Pancreas (tissue), 10 donors: Measurements from ENCODE around the gene TRPV5. TPM values are rescaled to one million over a fixed set of nuclear protein-coding genes. Genes with fewer than 3 reads are reported as not detected.

Source experiments
- ATAC-seq, 4 donors: fragments of 200-7000 bp; cut with Tn5 transposase; one replicate each; pipeline versions ENCODE4 v1.8.0 to v1.9.1; 2020; ENCODE audit warnings: mild to moderate bottlenecking in 4 of 4, moderate library complexity in 4 of 4
- DNase-seq, 6 donors: peaks; one replicate each; pipeline ENCODE4 v3.0.0-alpha.2; 2020
- FAIRE-seq: peaks from 2 replicates; lab custom pipeline; 2012; peaks lifted over from hg19 to GRCh38; lab: Jason Lieb, UNC
- H3K27ac ChIP-seq, 4 donors: fragments of 200-600 bp; sonication (generic); 1 replicate in 3 of 4; 2 replicates in 1 of 4; pipeline versions ENCODE4 v1.5.0 to v1.8.0; 2020
- H3K27me3 ChIP-seq, 4 donors: fragments of 200-600 bp; one replicate each; pipeline ENCODE4 v1.8.0; 2021
- H3K36me3 ChIP-seq, 3 donors: fragments of 200-600 bp; sonication (generic) in 1 of 3; one replicate each; pipeline versions ENCODE4 v1.5.0 to v1.8.0; 2020 to 2021
- H3K4me1 ChIP-seq, 3 donors: fragments of 200-600 bp; one replicate each; pipeline ENCODE4 v1.8.0; 2021
- H3K4me3 ChIP-seq, 4 donors: fragments of 200-600 bp; sonication (generic) in 2 of 4; one replicate each; pipeline versions ENCODE4 v1.5.0 to v1.8.0; 2020 to 2021
- H3K9me3 ChIP-seq, 4 donors: fragments of 200-600 bp; one replicate each; pipeline ENCODE4 v1.8.0; 2021
- CTCF ChIP-seq, 4 donors: fragments of 200-600 bp; sonication (generic) in 3 of 4; IDR thresholded peaks; one replicate each; pipeline versions ENCODE4 v1.5.0 to v1.8.0; 2021; ENCODE audit warnings: antibody characterized with exemption in 4 of 4
- WGBS, 2 donors: extraction: QIAGEN DNeasy Blood & Tissue Kit; methylation state at CpG; one replicate each; pipeline ENCODE4 v1.1.7; 2013; 5-methylcytosine and 5-hydroxymethylcytosine counted together
- intact Hi-C, 3 donors: fragments of 100-400 bp; cut with DNase I; formaldehyde crosslinking; loops; one replicate each; pipeline versions ENCODE4 v1.11.1 to v1.14.2; 2022
- polyA plus RNA-seq, 2 donors: library from polyadenylated mRNA; stranded (reverse); fragments of 200-250 nt; gene quantifications; one replicate each; pipeline ENCODE4 v1.2.3, GENCODE V29; 2013
- total RNA-seq, 6 donors: library from RNA; stranded (reverse); fragmentation: NEBNext Ultra II Directional in 4 of 6; extraction: Animal tissue kit (Norgen Biotek cat#: 25700) in 4 of 6; gene quantifications; one replicate each; pipeline versions ENCODE4 v1.2.1 to v1.2.4, GENCODE V29; 2021 to 2023
- donor health status: healthy with polysubstance abuse.
- donor health status: DM: no; HTN: no; CAD: no; lungs with moderate emphysema.
- donor health status: DM: no; HTN: no; CAD: no.
- donor health status: control.
- donor health status: control.
- donor health status: Bipolar disorder and iron deficiency.
- donor health status: DM: yes; HTN: yes; CAD: no.
- donor health status: DM: no; HTN: no; CAD: no.
- donor health status: DM: no; HTN: no; CAD: no.
- donor health status: DM: yes; HTN: yes; CAD: no.

TRPV5 gene
- total and polyA plus RNA-seq, 8 donors, result 0.06 to 0.08 TPM; not detected in 6

DNA sequence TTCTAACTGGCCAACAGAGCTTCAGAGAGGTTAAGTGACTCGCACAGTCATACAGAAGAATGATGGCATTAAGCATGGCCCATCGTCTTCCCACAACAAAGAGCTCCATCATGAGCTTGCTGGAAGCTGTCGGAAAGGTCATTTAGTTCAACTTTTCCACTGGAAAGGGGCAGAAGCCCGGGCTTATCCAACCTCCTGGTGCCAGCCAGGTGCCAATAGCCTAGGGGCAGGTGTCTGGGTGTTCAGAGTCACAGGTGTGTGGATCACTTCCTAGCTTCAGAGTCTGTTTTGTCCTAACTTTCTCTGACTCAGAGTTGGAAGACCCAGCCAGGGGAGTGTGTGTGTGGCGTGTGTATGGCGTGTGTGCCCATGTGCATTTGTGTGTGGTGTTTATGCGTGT, 46.7 kb downstream of the TRPV5 start:
- no peaks in the 10 kb centered on the region for H3K36me3 ChIP-seq
- H3K4me1 ChIP-seq, result no peaks in the 10 kb centered on the region
- no peak for DNase-seq
- intact Hi-C loops, result no loop called here
- H3K4me3 ChIP-seq, result no peak overlapping the region
- ATAC-seq, result no peak
- H3K27ac ChIP-seq, result no peak overlapping the region
- no peaks in the 10 kb centered on the region for H3K9me3 ChIP-seq
- no peak for TF ChIP-seq CTCF (IDR thresholded peaks at IDR 0.05)
- 67 to 72% methylated on average over 7 of the region's 7 CpGs for WGBS, 2 donors
- no peaks in the 10 kb centered on the region for H3K27me3 ChIP-seq
- no peak for FAIRE-seq

DNA sequence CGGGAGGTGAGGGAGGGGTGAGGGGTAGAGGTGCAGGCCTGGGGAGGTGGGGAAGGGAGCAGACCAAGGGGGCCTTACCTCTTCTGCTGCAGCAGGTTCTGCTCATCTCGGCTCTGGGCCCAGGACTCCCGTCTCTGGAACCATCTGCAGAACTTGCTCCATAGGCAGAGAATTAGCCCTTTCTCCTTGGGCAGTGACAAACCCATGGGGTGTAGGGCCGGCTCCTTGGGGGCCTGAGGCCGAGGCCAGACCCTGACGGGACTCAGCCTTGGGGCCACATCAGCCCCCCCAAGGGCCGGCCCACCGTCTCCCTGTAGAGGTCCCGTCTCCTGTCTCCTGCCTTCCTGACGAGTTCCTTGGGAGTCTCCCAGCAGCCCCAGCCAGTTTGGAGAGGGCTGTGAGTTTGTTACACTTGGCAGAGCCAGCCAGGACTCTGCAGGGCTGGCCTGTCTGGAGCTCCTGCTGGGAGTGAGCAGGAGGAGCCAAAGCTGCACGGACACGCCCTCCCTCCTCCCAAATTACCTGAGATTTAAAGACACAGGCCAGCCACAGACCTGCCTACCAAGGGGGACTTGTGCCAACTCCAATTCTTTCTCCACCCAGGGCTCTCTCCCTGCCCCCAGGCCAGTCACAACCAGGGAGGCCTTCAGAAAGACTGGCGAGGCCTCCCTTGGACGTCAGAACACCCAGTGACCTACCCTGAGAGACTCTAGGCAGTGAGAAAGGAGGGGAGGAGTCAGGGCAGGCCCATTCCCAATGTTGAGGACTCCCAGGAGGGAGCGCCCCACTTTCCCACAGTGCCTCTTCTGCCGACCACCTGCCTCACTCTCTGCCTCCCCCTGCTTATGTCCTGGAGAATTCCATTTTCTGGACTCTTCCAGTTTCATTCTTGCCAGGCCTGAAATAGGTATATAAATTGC, 48.0 kb downstream of the TRPV5 start, which contains the start of gene TRPV6:
TRPV6 (minus strand) TSS at position 435 of the 920 bp plus-strand sequence.
- 31 to 32% methylated on average over 16 of the region's 16 CpGs for WGBS, 2 donors
- intact Hi-C loops, result no loop called here
- TF ChIP-seq CTCF (IDR thresholded peaks at IDR 0.05), result no peak
- Histone ChIP-seq H3K4me1 (no peaks in the 10 kb centered on the region), H3K27me3 (no peaks in the 10 kb centered on the region), H3K4me3 (peak within 1 kb of the TSS; percentile 21 to 46 (median 32)), H3K27ac (peak within 1 kb of the TSS; percentile 36 to 73 (median 63)), H3K9me3 (no peaks in the 10 kb centered on the region), H3K36me3 (no peaks in the 10 kb centered on the region)
- DNase-seq, result peak; percentile 68 to 89 (median 83)
- no peak for FAIRE-seq
- ATAC-seq, result peak; percentile 86 to 90 (median 89)

GRCh38 chr7:142884286-142884640, 49.3 kb downstream of the TRPV5 start:
- intact Hi-C loops, result no loop called here
- ATAC-seq (no peak), DNase-seq (peak in 2 of 6 donors; percentile 5 to 39), FAIRE-seq (no peak)
- no peak for TF ChIP-seq CTCF (IDR thresholded peaks at IDR 0.05)
- Histone ChIP-seq H3K27ac (peak overlapping the region in 3 of 4 donors; percentile 58 to 73 (median 68)), H3K4me3 (peak overlapping the region; percentile 21 to 46 (median 32)), H3K36me3 (no peaks in the 10 kb centered on the region), H3K27me3 (no peaks in the 10 kb centered on the region), H3K4me1 (no peaks in the 10 kb centered on the region), H3K9me3 (no peaks in the 10 kb centered on the region)
- WGBS, 2 donors, result 61 to 66% methylated on average over 4 of the region's 4 CpGs

GRCh38 chr7:142883571-142884285, 49.8 kb downstream of the TRPV5 start:
- H3K27ac ChIP-seq, result peak overlapping the region in 3 of 4 donors; percentile 8 to 73 (median 68)
- ATAC-seq (no peak), DNase-seq (peak in 2 of 6 donors; percentile 8 to 30), FAIRE-seq (no peak)
- peak overlapping the region; percentile 21 to 46 (median 32) for H3K4me3 ChIP-seq
- H3K9me3 ChIP-seq, result no peaks in the 10 kb centered on the region
- 66 to 67% methylated on average over 7 of the region's 7 CpGs for WGBS, 2 donors
- no peaks in the 10 kb centered on the region for H3K4me1 ChIP-seq
- intact Hi-C loops, result no loop called here
- H3K36me3 ChIP-seq, result no peaks in the 10 kb centered on the region
- no peaks in the 10 kb centered on the region for H3K27me3 ChIP-seq
- no peak for TF ChIP-seq CTCF (IDR thresholded peaks at IDR 0.05)
